IPS-18a (cell line): Measurements from ENCODE around the gene CACHD1.
"Not testable (repeated sequence)": the region's sequence is repeated elsewhere in the genome, so short reads cannot be mapped to it uniquely, and the experiment has no call there.

Experiments used
- H3K27ac ChIP-seq: one replicate; pipeline ENCODE4 v1.5.1; 2013; ENCODE audit warnings: low read length
- H3K27me3 ChIP-seq: one replicate; pipeline ENCODE4 v1.6.1; 2013; ENCODE audit warnings: mild to moderate bottlenecking, low read length; ENCODE audit not compliant: control insufficient read depth, insufficient read depth
- H3K36me3 ChIP-seq: one replicate; pipeline ENCODE4 v1.6.1; 2013; ENCODE audit warnings: low read depth, low read length; ENCODE audit not compliant: control insufficient read depth
- H3K4me1 ChIP-seq: one replicate; pipeline ENCODE4 v1.6.1; 2013; ENCODE audit warnings: low read depth, low read length; ENCODE audit not compliant: control insufficient read depth
- H3K4me3 ChIP-seq: one replicate; pipeline ENCODE4 v1.5.1; 2013; ENCODE audit warnings: low read length
- H3K9ac ChIP-seq: one replicate; pipeline ENCODE4 v1.6.1; 2013; ENCODE audit warnings: mild to moderate bottlenecking, low read length, moderate library complexity
- H3K9me3 ChIP-seq: one replicate; pipeline ENCODE4 v1.6.1; 2013; ENCODE audit warnings: low read depth, low read length; ENCODE audit not compliant: control insufficient read depth

CACHD1 gene

GRCh38 chr1:64693406-64693805 is 223.5 kb downstream of the CACHD1 start:
- Histone ChIP-seq H3K9me3 (no peaks in the 10 kb centered on the region), H3K27me3 (no peaks in the 10 kb centered on the region), H3K36me3 (peaks cover 58% of the 10 kb centered on the region), H3K4me1 (no peaks in the 10 kb centered on the region), H3K27ac (no peak overlapping the region), H3K9ac (no peak overlapping the region), H3K4me3 (no peak overlapping the region)

- peaks cover 3% of the 10 kb centered on the region for H3K4me1 ChIP-seq
- peaks cover 23% of the 10 kb centered on the region for H3K36me3 ChIP-seq
- no peaks in the 10 kb centered on the region for H3K9me3 ChIP-seq
- H3K9ac ChIP-seq = no peak overlapping the region
- H3K27me3 ChIP-seq = no peaks in the 10 kb centered on the region
- no peak overlapping the region for H3K27ac ChIP-seq
- no peak overlapping the region for H3K4me3 ChIP-seq
These were observed 226.9 kb downstream of the CACHD1 start for GRCh38 chr1:64696879-64697278.

- Histone ChIP-seq H3K4me3 (no peak overlapping the region), H3K27me3 (no peaks in the 10 kb centered on the region), H3K9ac (no peak overlapping the region), H3K9me3 (no peaks in the 10 kb centered on the region), H3K36me3 (no peaks in the 10 kb centered on the region), H3K27ac (no peak overlapping the region), H3K4me1 (peaks cover 3% of the 10 kb centered on the region)
These were observed 229.4 kb downstream of the CACHD1 start for GRCh38 chr1:64699327-64699726.

GRCh38 chr1:64701071-64701470 is 231.1 kb downstream of the CACHD1 start:
- Histone ChIP-seq H3K9ac (no peak overlapping the region), H3K27ac (no peak overlapping the region), H3K36me3 (no peaks in the 10 kb centered on the region)

GRCh38 chr1:64701886-64702285 is 232.0 kb downstream of the CACHD1 start:
- H3K27me3 ChIP-seq = no peaks in the 10 kb centered on the region

More at GRCh38 chr1:64701071-64701470, 231.1 kb downstream of the CACHD1 start:
- H3K4me1 ChIP-seq = peaks cover 3% of the 10 kb centered on the region
- no peaks in the 10 kb centered on the region for H3K9me3 ChIP-seq
- H3K27me3 ChIP-seq = no peaks in the 10 kb centered on the region
- no peak overlapping the region for H3K4me3 ChIP-seq

GRCh38 chr1:64702670-64703069 is 232.7 kb downstream of the CACHD1 start:
- H3K4me3 ChIP-seq, H3K4me1 ChIP-seq: not testable (repeated sequence)

More at GRCh38 chr1:64701886-64702285, 232.0 kb downstream of the CACHD1 start:
- Histone ChIP-seq H3K27ac (no peak overlapping the region), H3K4me3 (no peak overlapping the region), H3K36me3 (no peaks in the 10 kb centered on the region), H3K4me1 (peaks cover 3% of the 10 kb centered on the region), H3K9me3 (no peaks in the 10 kb centered on the region), H3K9ac (no peak overlapping the region)

GRCh38 chr1:64703600-64703999 is 233.7 kb downstream of the CACHD1 start:
- Histone ChIP-seq H3K4me3 (no peak overlapping the region), H3K27ac (no peak overlapping the region), H3K36me3 (no peaks in the 10 kb centered on the region), H3K9me3 (no peaks in the 10 kb centered on the region), H3K9ac (no peak overlapping the region), H3K27me3 (no peaks in the 10 kb centered on the region), H3K4me1 (peaks cover 3% of the 10 kb centered on the region)

More at GRCh38 chr1:64702670-64703069, 232.7 kb downstream of the CACHD1 start:
- not testable (repeated sequence) for H3K9ac ChIP-seq, H3K27ac ChIP-seq, H3K27me3 ChIP-seq, H3K36me3 ChIP-seq, H3K9me3 ChIP-seq

GRCh38 chr1:64705591-64705990 is 235.7 kb downstream of the CACHD1 start:
- H3K36me3 ChIP-seq = no peaks in the 10 kb centered on the region
- no peaks in the 10 kb centered on the region for H3K27me3 ChIP-seq
- H3K4me1 ChIP-seq = no peaks in the 10 kb centered on the region
- no peak overlapping the region for H3K9ac ChIP-seq
- H3K27ac ChIP-seq = no peak overlapping the region
- H3K9me3 ChIP-seq = no peaks in the 10 kb centered on the region
- no peak overlapping the region for H3K4me3 ChIP-seq

GRCh38 chr1:64711266-64711665 is 241.3 kb downstream of the CACHD1 start:
- H3K4me1 ChIP-seq = peaks cover 8% of the 10 kb centered on the region
- H3K27me3 ChIP-seq = no peaks in the 10 kb centered on the region
- no peak overlapping the region for H3K9ac ChIP-seq
- H3K27ac ChIP-seq = no peak overlapping the region
- H3K9me3 ChIP-seq = no peaks in the 10 kb centered on the region
- no peaks in the 10 kb centered on the region for H3K36me3 ChIP-seq
- H3K4me3 ChIP-seq = no peak overlapping the region

GRCh38 chr1:64712049-64712448 is 242.1 kb downstream of the CACHD1 start:
- Histone ChIP-seq H3K27me3 (no peaks in the 10 kb centered on the region), H3K4me1 (peaks cover 8% of the 10 kb centered on the region), H3K27ac (no peak overlapping the region), H3K4me3 (no peak overlapping the region), H3K9me3 (no peaks in the 10 kb centered on the region), H3K9ac (no peak overlapping the region), H3K36me3 (no peaks in the 10 kb centered on the region)

GRCh38 chr1:64715186-64715585 is 245.3 kb downstream of the CACHD1 start:
- Histone ChIP-seq H3K4me3 (no peak overlapping the region), H3K36me3 (no peaks in the 10 kb centered on the region)

GRCh38 chr1:64721135-64721534 is 251.2 kb downstream of the CACHD1 start:
- Histone ChIP-seq H3K9me3 (no peaks in the 10 kb centered on the region), H3K4me1 (no peaks in the 10 kb centered on the region), H3K4me3 (no peak overlapping the region), H3K27me3 (no peaks in the 10 kb centered on the region), H3K27ac (no peak overlapping the region), H3K9ac (no peak overlapping the region), H3K36me3 (no peaks in the 10 kb centered on the region)

More at GRCh38 chr1:64715186-64715585, 245.3 kb downstream of the CACHD1 start:
- peaks cover 8% of the 10 kb centered on the region for H3K4me1 ChIP-seq
- no peaks in the 10 kb centered on the region for H3K9me3 ChIP-seq
- no peaks in the 10 kb centered on the region for H3K27me3 ChIP-seq
- H3K9ac ChIP-seq = no peak overlapping the region
- no peak overlapping the region for H3K27ac ChIP-seq
